HepG2 (cell line): ENCODE measurements around the gene WNT6. TPM values are rescaled to one million over a fixed set of nuclear protein-coding genes. Genes with fewer than 3 reads are reported as not detected.
A peak's percentile ranks its signal among the peaks of the same experiment; 100 is the strongest.

Experiments
- ATAC-seq: fragments of 200-7000 bp; cut with Tn5 transposase; 3 replicates; pipeline ENCODE4 v1.9.1; 2020; ENCODE audit warnings: mild to moderate bottlenecking, moderate library complexity
- BruUV-seq: library from RNA; stranded (reverse); fragments of 400-500 nt; replicated peaks from 2 replicates; lab custom pipeline; 2021; lab: Mats Ljungman, UMichigan
- CTCF ChIA-PET: fragments of 300-600 bp; formaldehyde crosslinking; extraction: SDS; loops from one replicate; lab custom pipeline; 2021; ENCODE audit warnings: low total read pairs, inconsistent platforms, low intra/inter-chr PET ratio; lab: Yijun Ruan, JAX
- POLR2A ChIA-PET: fragments of 350-600 bp; sonication (Branson Sonifier 250); formaldehyde crosslinking; loops from one replicate; lab custom pipeline; 2020; ENCODE audit warnings: antibody characterized with exemption, inconsistent platforms; lab: Yijun Ruan, JAX
- DNase-seq: peaks from one replicate; pipeline ENCODE4 v3.0.0-alpha.2; 2015; ENCODE audit warnings: low spot score
- FAIRE-seq: peaks from 3 replicates; lab custom pipeline; 2011; peaks lifted over from hg19 to GRCh38; lab: Jason Lieb, UNC
- H2AFZ ChIP-seq: one replicate; pipeline ENCODE4 v1.6.1; 2011; ENCODE audit warnings: low read length, inconsistent platforms
- H3K27ac ChIP-seq: fragments of 300-600 bp; 3 replicates; pipeline ENCODE4 v1.8.0; 2011; ENCODE audit warnings: mixed run types, mild to moderate bottlenecking, mixed read lengths, low read length, inconsistent platforms; ENCODE audit not compliant: insufficient read depth; ENCODE audit errors: extremely low read length
- H3K27me3 ChIP-seq, 2 experiments: fragments of 200-600 bp in 1 of 2; 2 replicates in 1 of 2; 3 replicates in 1 of 2; pipeline versions ENCODE4 v1.6.0 to v1.8.0; 2011; ENCODE audit warnings: low read length in 2 of 2, mild to moderate bottlenecking in 2 of 2, moderate library complexity in 2 of 2, inconsistent platforms in 1 of 2; ENCODE audit not compliant: insufficient read depth in 2 of 2, control insufficient read depth in 1 of 2
- H3K36me3 ChIP-seq, 2 experiments: fragments of 200-600 bp in 1 of 2; replicated peaks in 1 of 2; 2 replicates in 1 of 2; 3 replicates in 1 of 2; pipeline versions ENCODE4 v1.5.1 to v1.8.0; 2011; ENCODE audit warnings: low read length in 2 of 2, inconsistent platforms in 1 of 2; ENCODE audit not compliant: insufficient read depth in 2 of 2, control insufficient read depth in 1 of 2
- H3K4me1 ChIP-seq: 2 replicates; pipeline ENCODE4 v1.5.1; 2012; ENCODE audit warnings: low read length, inconsistent platforms; ENCODE audit not compliant: insufficient read depth
- H3K4me2 ChIP-seq: 2 replicates; pipeline ENCODE4 v1.6.0; 2011; ENCODE audit warnings: low read depth, low read length, inconsistent platforms
- H3K4me3 ChIP-seq, 3 experiments: fragments of 200-600 bp in 1 of 3; sonication (generic), shearing (Covaris generic) in 1 of 3; replicated peaks in 1 of 3; 2 replicates each; pipeline ENCODE4 v1.5.1; 2011 to 2016; ENCODE audit warnings: low read length in 3 of 3, inconsistent platforms in 2 of 3, low read depth in 2 of 3, mild to moderate bottlenecking in 2 of 3, control low read depth in 1 of 3, mixed read lengths in 1 of 3; ENCODE audit not compliant: insufficient read depth in 1 of 3
- H3K79me2 ChIP-seq: one replicate; pipeline ENCODE4 v1.6.1; 2011; ENCODE audit warnings: low read length, inconsistent platforms; ENCODE audit not compliant: insufficient read depth
- H3K9ac ChIP-seq: 2 replicates; pipeline ENCODE4 v1.6.0; 2011; ENCODE audit warnings: mild to moderate bottlenecking, low read depth, low read length, inconsistent platforms; ENCODE audit not compliant: insufficient read depth
- H3K9me3 ChIP-seq: 2 replicates; pipeline ENCODE4 v1.5.1; 2012; ENCODE audit warnings: mild to moderate bottlenecking, low read length
- H4K20me1 ChIP-seq: 2 replicates; pipeline ENCODE4 v1.6.0; 2011; ENCODE audit warnings: inconsistent platforms, mild to moderate bottlenecking, low read length, moderate library complexity; ENCODE audit not compliant: insufficient read depth
- ARNTL ChIP-seq: sonication (generic); formaldehyde crosslinking; IDR thresholded peaks from 2 replicates; pipeline ENCODE4 v1.4.0; 2020; ENCODE audit warnings: mild to moderate bottlenecking, missing genetic modification reagents
- DNMT3B ChIP-seq: conservative IDR thresholded peaks from 2 replicates; pipeline ENCODE4 v1.6.1; 2016; ENCODE audit warnings: missing biosample characterization, control low read depth
- ELF4 ChIP-seq: sonication (generic); formaldehyde crosslinking; IDR thresholded peaks from 2 replicates; pipeline ENCODE4 v1.5.0; 2020; ENCODE audit warnings: missing genetic modification reagents, mild to moderate bottlenecking, moderate library complexity, borderline replicate concordance
- FIP1L1 ChIP-seq: fragments of 200-400 bp; formaldehyde crosslinking; IDR thresholded peaks from 2 replicates; pipeline ENCODE4 v1.6.1; 2018; ENCODE audit warnings: low read depth, mild to moderate bottlenecking, low read length, moderate library complexity, borderline replicate concordance; ENCODE audit not compliant: insufficient read depth
- RBM22 ChIP-seq: fragments of 200-400 bp; formaldehyde crosslinking; optimal IDR thresholded peaks from 2 replicates; pipeline ENCODE3; 2017; ENCODE audit warnings: mild to moderate bottlenecking, low read length, moderate library complexity
- ZBTB20 ChIP-seq: sonication (generic); formaldehyde crosslinking; IDR thresholded peaks from 2 replicates; pipeline ENCODE4 v1.8.1; 2023; ENCODE audit warnings: missing genetic modification reagents, low read depth, mild to moderate bottlenecking, borderline replicate concordance
- WGBS: methylation state at CpG from one replicate; pipeline ENCODE4 v1.1.6; 2017; ENCODE audit warnings: low lambda C conversion rate; 5-methylcytosine and 5-hydroxymethylcytosine counted together
- in situ Hi-C: cut with HindIII; loops from 2 replicates; pipeline ENCODE4 v1.10.0; 2017; ENCODE audit warnings: low pct_unique_long_range_greater_than_20kb; ENCODE audit not compliant: extremely low pct_ligation_motif_present
- intact Hi-C: fragments of 100-400 bp; cut with micrococcal nuclease; formaldehyde crosslinking; loops from one replicate; pipeline ENCODE4 v1.10.0; 2022; ENCODE audit not compliant: unreplicated experiment
- polyA plus RNA-seq, 8 experiments: library from polyadenylated mRNA; depleted of rRNA in 3 of 8; stranded (reverse) in 7 of 8; unstranded in 1 of 8; fragments of >200 nt; fragmentation: Illumina TruSeq in 4 of 8; extraction: Trizol in 4 of 8; gene quantifications; 2 replicates each; pipeline versions ENCODE4 v1.2.1 to v1.2.3, GENCODE V29; 2011 to 2016; ENCODE audit warnings: low read depth in 4 of 8, missing spikeins in 1 of 8, mixed read lengths in 1 of 8; ENCODE audit not compliant: insufficient read depth in 1 of 8
- total RNA-seq, 5 experiments: library from RNA; depleted of rRNA; stranded (reverse); fragments of >200 nt; fragmentation: Illumina TruSeq; extraction: Trizol; gene quantifications; 2 replicates each; pipeline ENCODE4 v1.2.3, GENCODE V29; 2016; ENCODE audit warnings: low read depth in 1 of 5
- TF ChIP-seq, protein P1 (sequence below): sonication (generic); formaldehyde crosslinking; IDR thresholded peaks from one replicate; pipeline ENCODE4 v1.5.1; 2020; ENCODE audit warnings: mild to moderate bottlenecking, missing genetic modification reagents; ENCODE audit errors: not compliant biosample characterization
- TF ChIP-seq, protein P2 (sequence below): sonication (generic); formaldehyde crosslinking; IDR thresholded peaks from 2 replicates; pipeline ENCODE4 v1.4.0; 2020; ENCODE audit warnings: missing genetic modification reagents

WNT6 gene
- total and polyA plus RNA-seq, 2 of the 13 experiments (the other 11 are each of a cell fraction or from before 2014, with no cell fraction given): 0.20 TPM; not detected in 1

DNA sequence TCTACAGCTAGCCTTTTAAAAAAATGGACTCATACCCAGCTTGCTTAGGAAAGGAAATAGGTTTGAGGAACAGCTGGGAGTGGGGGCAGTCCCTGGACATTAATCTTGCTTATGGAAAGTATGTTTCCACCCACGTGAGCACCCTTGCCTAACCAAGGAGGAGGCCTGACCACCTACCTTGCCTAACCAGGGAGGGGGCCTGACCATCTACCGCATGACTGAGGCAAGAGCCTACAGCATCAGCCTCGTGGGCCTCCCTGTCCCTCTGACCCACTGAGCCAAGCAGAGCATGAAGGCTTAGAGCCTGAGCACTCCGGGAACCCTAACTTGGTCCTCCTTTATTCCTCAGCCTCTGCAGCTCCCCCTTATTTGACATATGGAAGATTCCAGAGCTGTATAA lies 48.2 kb upstream of the WNT6 start:
- H3K27ac ChIP-seq: no peak overlapping the region
- intact Hi-C loops: no loop called here
- DNase-seq (no peak), ATAC-seq (no peak), FAIRE-seq (no peak)
- H2AFZ ChIP-seq: no peak overlapping the region
- no peak overlapping the region for H3K4me3 ChIP-seq
- ChIA-PET CTCF (no interaction called here), POLR2A (no interaction called here)
- no peak overlapping the region for H3K9ac ChIP-seq
- no peaks in the 10 kb centered on the region for H3K27me3 ChIP-seq
- TF ChIP-seq, protein P1, sequence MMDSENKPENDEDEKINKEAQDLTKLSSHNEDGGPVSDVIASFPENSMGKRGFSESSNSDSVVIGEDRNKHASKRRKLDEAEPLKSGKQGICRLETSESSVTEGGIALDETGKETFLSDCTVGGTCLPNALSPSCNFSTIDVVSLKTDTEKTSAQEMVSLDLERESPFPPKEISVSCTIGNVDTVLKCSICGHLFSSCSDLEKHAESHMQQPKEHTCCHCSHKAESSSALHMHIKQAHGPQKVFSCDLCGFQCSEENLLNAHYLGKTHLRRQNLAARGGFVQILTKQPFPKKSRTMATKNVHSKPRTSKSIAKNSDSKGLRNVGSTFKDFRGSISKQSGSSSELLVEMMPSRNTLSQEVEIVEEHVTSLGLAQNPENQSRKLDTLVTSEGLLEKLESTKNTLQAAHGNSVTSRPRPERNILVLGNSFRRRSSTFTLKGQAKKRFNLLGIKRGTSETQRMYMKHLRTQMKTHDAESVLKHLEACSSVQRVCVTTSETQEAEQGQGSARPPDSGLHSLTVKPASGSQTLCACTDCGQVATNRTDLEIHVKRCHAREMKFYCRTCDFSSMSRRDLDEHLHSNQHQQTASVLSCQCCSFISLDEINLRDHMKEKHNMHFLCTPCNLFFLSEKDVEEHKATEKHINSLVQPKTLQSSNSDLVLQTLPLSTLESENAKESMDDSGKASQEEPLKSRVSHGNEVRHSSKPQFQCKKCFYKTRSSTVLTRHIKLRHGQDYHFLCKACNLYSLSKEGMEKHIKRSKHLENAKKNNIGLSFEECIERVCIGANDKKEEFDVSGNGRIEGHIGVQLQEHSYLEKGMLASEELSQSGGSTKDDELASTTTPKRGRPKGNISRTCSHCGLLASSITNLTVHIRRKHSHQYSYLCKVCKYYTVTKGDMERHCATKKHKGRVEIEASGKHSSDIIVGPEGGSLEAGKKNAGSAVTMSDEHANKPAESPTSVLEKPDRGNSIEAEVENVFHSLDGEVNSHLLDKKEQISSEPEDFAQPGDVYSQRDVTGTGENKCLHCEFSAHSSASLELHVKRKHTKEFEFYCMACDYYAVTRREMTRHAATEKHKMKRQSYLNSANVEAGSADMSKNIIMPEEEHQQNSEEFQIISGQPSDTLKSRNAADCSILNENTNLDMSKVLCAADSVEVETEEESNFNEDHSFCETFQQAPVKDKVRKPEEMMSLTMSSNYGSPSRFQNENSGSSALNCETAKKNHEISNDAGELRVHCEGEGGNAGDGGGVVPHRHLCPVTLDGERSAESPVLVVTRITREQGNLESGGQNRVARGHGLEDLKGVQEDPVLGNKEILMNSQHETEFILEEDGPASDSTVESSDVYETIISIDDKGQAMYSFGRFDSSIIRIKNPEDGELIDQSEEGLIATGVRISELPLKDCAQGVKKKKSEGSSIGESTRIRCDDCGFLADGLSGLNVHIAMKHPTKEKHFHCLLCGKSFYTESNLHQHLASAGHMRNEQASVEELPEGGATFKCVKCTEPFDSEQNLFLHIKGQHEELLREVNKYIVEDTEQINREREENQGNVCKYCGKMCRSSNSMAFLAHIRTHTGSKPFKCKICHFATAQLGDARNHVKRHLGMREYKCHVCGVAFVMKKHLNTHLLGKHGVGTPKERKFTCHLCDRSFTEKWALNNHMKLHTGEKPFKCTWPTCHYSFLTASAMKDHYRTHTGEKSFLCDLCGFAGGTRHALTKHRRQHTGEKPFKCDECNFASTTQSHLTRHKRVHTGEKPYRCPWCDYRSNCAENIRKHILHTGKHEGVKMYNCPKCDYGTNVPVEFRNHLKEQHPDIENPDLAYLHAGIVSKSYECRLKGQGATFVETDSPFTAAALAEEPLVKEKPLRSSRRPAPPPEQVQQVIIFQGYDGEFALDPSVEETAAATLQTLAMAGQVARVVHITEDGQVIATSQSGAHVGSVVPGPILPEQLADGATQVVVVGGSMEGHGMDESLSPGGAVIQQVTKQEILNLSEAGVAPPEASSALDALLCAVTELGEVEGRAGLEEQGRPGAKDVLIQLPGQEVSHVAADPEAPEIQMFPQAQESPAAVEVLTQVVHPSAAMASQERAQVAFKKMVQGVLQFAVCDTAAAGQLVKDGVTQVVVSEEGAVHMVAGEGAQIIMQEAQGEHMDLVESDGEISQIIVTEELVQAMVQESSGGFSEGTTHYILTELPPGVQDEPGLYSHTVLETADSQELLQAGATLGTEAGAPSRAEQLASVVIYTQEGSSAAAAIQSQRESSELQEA (CRISPR knock-in tag): no peak
- no peak for TF ChIP-seq DNMT3B (CRISPR knock-in tag)
- peak; percentile 23 for TF ChIP-seq RBM22
- TF ChIP-seq, protein P2, sequence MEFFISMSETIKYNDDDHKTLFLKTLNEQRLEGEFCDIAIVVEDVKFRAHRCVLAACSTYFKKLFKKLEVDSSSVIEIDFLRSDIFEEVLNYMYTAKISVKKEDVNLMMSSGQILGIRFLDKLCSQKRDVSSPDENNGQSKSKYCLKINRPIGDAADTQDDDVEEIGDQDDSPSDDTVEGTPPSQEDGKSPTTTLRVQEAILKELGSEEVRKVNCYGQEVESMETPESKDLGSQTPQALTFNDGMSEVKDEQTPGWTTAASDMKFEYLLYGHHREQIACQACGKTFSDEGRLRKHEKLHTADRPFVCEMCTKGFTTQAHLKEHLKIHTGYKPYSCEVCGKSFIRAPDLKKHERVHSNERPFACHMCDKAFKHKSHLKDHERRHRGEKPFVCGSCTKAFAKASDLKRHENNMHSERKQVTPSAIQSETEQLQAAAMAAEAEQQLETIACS (CRISPR knock-in tag): no peak
- no peak for TF ChIP-seq ARNTL (CRISPR knock-in tag)
- TF ChIP-seq ZBTB20: no peak
- no peak for TF ChIP-seq ELF4 (CRISPR knock-in tag)
- TF ChIP-seq FIP1L1: no peak
- H3K4me1 ChIP-seq: peaks cover 23% of the 10 kb centered on the region
- H3K4me2 ChIP-seq: no peak overlapping the region
- peaks cover 30% of the 10 kb centered on the region for H3K79me2 ChIP-seq
- H3K36me3 ChIP-seq: peaks cover 42 to 69% of the 10 kb centered on the region in 2 experiments
- BruUV-seq: no TSS peak
- in situ Hi-C loops: no loop called here
- H3K9me3 ChIP-seq: no peaks in the 10 kb centered on the region
- no peaks in the 10 kb centered on the region for H4K20me1 ChIP-seq
- 90% methylated on average over 3 of the region's 4 CpGs for WGBS
